DMS 273 (cell line): Measurements from ENCODE around the gene ABHD10.
"Not testable (repeated sequence)": the region's sequence is repeated elsewhere in the genome, so short reads cannot be mapped to it uniquely, and the experiment has no call there.

Experiments used
- DNase-seq: peaks from one replicate; lab custom pipeline; 2025; ENCODE audit not compliant: unreplicated experiment; lab: John Stamatoyannopoulos, UW

Gene ABHD10

GRCh38 chr3:112027826-112028225 is 49.0 kb downstream of the ABHD10 start:
- DNase-seq: no peak

GRCh38 chr3:112030901-112031300 is 52.1 kb downstream of the ABHD10 start:
- DNase-seq: no peak

- DNase-seq: peak; percentile 44
Observed at GRCh38 chr3:112032098-112032731, 53.4 kb downstream of the ABHD10 start.

GRCh38 chr3:112034436-112034835 is 55.6 kb downstream of the ABHD10 start, which contains the start of gene TMPRSS7:
Gene TMPRSS7, plus strand, starts transcription at chr3:112034736. Its CDS starts 110 bp downstream, at chr3:112034846.
- DNase-seq: no peak

GRCh38 chr3:112035241-112035640 is 56.4 kb downstream of the ABHD10 start:
- no peak for DNase-seq

GRCh38 chr3:112037194-112037593 is 58.4 kb downstream of the ABHD10 start:
- DNase-seq: not testable (repeated sequence)

- no peak for DNase-seq
Observed at GRCh38 chr3:112038863-112039262, 60.0 kb downstream of the ABHD10 start.

- DNase-seq: no peak
Observed at GRCh38 chr3:112041321-112041720, 62.5 kb downstream of the ABHD10 start.

- DNase-seq: no peak
Observed at GRCh38 chr3:112042842-112043280, 64.0 kb downstream of the ABHD10 start.
